ENCODE measurements around the gene TRIM33.

GRCh38 chr1:114437812-114438211 is 73.2 kb downstream of the TRIM33 start:
- TF ChIP-seq CTCF (IDR thresholded peaks at IDR 0.05; ENCODE audit: insufficient read depth, low read depth, low read length) (no peak), EZH2 (IDR thresholded peaks at IDR 0.05; ENCODE audit: insufficient read depth, low read length) (no peak)
